ENCODE measurements around the gene CLIC4. TPM values are rescaled to one million over a fixed set of nuclear protein-coding genes. Genes with fewer than 3 reads are reported as not detected.

The CLIC4 gene
- total and polyA plus RNA-seq, 9 of the 15 experiments (the other 6 are each of a cell fraction or from before 2014, with no cell fraction given) = 16.0 to 67.5 (median 38.4) TPM

DNA sequence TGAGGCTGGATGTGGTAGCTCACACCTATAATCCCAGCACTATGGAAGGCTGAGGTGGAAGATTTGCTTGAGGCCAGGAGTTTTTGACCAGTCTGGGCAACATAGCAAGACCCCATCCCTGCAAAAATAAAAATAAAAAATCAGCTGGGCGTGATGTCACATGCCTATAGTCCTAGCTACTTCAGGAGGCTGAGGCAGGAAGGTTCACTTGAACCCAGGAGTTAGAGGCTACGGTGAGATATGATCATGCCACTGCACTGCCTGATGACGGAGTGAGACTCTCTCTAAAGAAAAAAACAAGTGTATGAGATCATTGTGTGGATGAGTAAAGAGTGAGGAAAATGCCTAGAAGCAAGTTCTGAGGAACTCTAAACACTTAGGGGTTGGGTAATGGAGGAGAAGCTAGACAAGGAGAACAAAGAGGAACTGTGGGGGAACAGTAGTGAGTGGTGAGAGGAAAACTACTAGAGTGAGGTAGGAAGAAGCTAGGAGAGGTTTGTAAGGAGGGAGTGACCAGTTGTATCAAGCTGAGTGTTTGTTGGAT lies 17.0 kb downstream of the CLIC4 start (continued):
- TF ChIP-seq U2AF1 (optimal IDR thresholded peaks at IDR 0.05; ENCODE audit: low read depth, low read length) (no peak), ZNF175 (CRISPR knock-in tag; IDR thresholded peaks at IDR 0.05; ENCODE audit: low read depth) (no peak; the same call in 1 of the 2 replicates), MIER1 (IDR thresholded peaks at IDR 0.05; ENCODE audit: low read depth) (no peak), FOXK1 (CRISPR knock-in tag; IDR thresholded peaks at IDR 0.05; ENCODE audit: borderline replicate concordance) (no peak), STAG1 (CRISPR knock-in tag; IDR thresholded peaks at IDR 0.05; ENCODE audit: borderline replicate concordance) (no peak), EGR1 (conservative IDR thresholded peaks at IDR 0.05) (no peak), CAMTA2 (CRISPR knock-in tag; conservative IDR thresholded peaks at IDR 0.05) (no peak), TAF15 (IDR thresholded peaks at IDR 0.05; ENCODE audit: low read depth, low read length) (no peak), ZKSCAN8 (CRISPR knock-in tag; IDR thresholded peaks at IDR 0.05) (0 out of 2 replicates have a peak, but pooled peaks have one; percentile 22), ZNF41 (CRISPR knock-in tag; conservative IDR thresholded peaks at IDR 0.05) (no peak), ZBTB2 (IDR thresholded peaks at IDR 0.05) (no peak), SMARCE1 (IDR thresholded peaks at IDR 0.05) (peak; percentile 80), ZNF699 (CRISPR knock-in tag; IDR thresholded peaks at IDR 0.05; ENCODE audit: insufficient replicate concordance) (no peak), GTF3C2 (IDR thresholded peaks at IDR 0.05; ENCODE audit: borderline replicate concordance, extremely low read depth, insufficient read length) (no peak), HDAC6 (IDR thresholded peaks at IDR 0.05; ENCODE audit: low read depth, low read length) (no peak), MTA3 (IDR thresholded peaks at IDR 0.05; ENCODE audit: borderline replicate concordance) (peak; percentile 49; the same call in 1 of the 2 replicates), HOXB6 (CRISPR knock-in tag; IDR thresholded peaks at IDR 0.05; ENCODE audit: borderline replicate concordance) (no peak), KLF16 (IDR thresholded peaks at IDR 0.05) (no peak)
- TF ChIP-seq, protein P1, sequence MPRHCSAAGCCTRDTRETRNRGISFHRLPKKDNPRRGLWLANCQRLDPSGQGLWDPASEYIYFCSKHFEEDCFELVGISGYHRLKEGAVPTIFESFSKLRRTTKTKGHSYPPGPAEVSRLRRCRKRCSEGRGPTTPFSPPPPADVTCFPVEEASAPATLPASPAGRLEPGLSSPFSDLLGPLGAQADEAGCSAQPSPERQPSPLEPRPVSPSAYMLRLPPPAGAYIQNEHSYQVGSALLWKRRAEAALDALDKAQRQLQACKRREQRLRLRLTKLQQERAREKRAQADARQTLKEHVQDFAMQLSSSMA (CRISPR knock-in tag; IDR thresholded peaks at IDR 0.05) = no peak
- TF ChIP-seq, protein P2, sequence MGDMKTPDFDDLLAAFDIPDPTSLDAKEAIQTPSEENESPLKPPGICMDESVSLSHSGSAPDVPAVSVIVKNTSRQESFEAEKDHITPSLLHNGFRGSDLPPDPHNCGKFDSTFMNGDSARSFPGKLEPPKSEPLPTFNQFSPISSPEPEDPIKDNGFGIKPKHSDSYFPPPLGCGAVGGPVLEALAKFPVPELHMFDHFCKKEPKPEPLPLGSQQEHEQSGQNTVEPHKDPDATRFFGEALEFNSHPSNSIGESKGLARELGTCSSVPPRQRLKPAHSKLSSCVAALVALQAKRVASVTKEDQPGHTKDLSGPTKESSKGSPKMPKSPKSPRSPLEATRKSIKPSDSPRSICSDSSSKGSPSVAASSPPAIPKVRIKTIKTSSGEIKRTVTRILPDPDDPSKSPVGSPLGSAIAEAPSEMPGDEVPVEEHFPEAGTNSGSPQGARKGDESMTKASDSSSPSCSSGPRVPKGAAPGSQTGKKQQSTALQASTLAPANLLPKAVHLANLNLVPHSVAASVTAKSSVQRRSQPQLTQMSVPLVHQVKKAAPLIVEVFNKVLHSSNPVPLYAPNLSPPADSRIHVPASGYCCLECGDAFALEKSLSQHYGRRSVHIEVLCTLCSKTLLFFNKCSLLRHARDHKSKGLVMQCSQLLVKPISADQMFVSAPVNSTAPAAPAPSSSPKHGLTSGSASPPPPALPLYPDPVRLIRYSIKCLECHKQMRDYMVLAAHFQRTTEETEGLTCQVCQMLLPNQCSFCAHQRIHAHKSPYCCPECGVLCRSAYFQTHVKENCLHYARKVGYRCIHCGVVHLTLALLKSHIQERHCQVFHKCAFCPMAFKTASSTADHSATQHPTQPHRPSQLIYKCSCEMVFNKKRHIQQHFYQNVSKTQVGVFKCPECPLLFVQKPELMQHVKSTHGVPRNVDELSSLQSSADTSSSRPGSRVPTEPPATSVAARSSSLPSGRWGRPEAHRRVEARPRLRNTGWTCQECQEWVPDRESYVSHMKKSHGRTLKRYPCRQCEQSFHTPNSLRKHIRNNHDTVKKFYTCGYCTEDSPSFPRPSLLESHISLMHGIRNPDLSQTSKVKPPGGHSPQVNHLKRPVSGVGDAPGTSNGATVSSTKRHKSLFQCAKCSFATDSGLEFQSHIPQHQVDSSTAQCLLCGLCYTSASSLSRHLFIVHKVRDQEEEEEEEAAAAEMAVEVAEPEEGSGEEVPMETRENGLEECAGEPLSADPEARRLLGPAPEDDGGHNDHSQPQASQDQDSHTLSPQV (IDR thresholded peaks at IDR 0.05) = no peak

Data from K562 (cell line).